ENCODE results near the gene AKT3.
A peak's percentile ranks its signal among the peaks of the same experiment; 100 is the strongest.

Gene AKT3

GRCh38 chr1:243482141-243483022 is 367.7 kb downstream of the AKT3 start:
- DNase-seq, result peak; percentile 17

GRCh38 chr1:243481101-243481500 is 368.9 kb downstream of the AKT3 start:
- DNase-seq, result no peak

- peak; percentile 86 for DNase-seq
Measured at GRCh38 chr1:243477731-243478290, 372.2 kb downstream of the AKT3 start.

- DNase-seq, result no peak
Measured at GRCh38 chr1:243475966-243476365, 374.1 kb downstream of the AKT3 start.

- DNase-seq, result no peak
Measured at GRCh38 chr1:243474906-243475305, 375.1 kb downstream of the AKT3 start.

- DNase-seq, result no peak
Measured at GRCh38 chr1:243474136-243474881, 375.7 kb downstream of the AKT3 start.

- DNase-seq, result peak; percentile 55
Measured at GRCh38 chr1:243473227-243474135, 376.6 kb downstream of the AKT3 start.

GRCh38 chr1:243471754-243472745 is 378.0 kb downstream of the AKT3 start:
- peak; percentile 74 for DNase-seq

- DNase-seq, result peak; percentile 58
Measured at GRCh38 chr1:243471026-243471685, 378.9 kb downstream of the AKT3 start.

- DNase-seq, result no peak
Measured at GRCh38 chr1:243470502-243470901, 379.5 kb downstream of the AKT3 start.

- DNase-seq, result no peak
Measured at GRCh38 chr1:243469497-243469896, 380.5 kb downstream of the AKT3 start.

GRCh38 chr1:243465738-243466137 is 384.3 kb downstream of the AKT3 start:
- no peak for DNase-seq

GRCh38 chr1:243465081-243465480 is 385.0 kb downstream of the AKT3 start:
- DNase-seq, result no peak

- no peak for DNase-seq
Measured at GRCh38 chr1:243462929-243463697, 386.9 kb downstream of the AKT3 start.

GRCh38 chr1:243461700-243462099 is 388.3 kb downstream of the AKT3 start:
- DNase-seq, result no peak

GRCh38 chr1:243459059-243459458 is 391.0 kb downstream of the AKT3 start:
- DNase-seq, result peak; percentile 53

- no peak for DNase-seq
Measured at GRCh38 chr1:243457363-243457982, 392.6 kb downstream of the AKT3 start.

GRCh38 chr1:243455760-243456651 is 394.0 kb downstream of the AKT3 start:
- no peak for DNase-seq

All from suppressor macrophage treated with lipopolysaccharide for 4 hours (primary cell).